ENCODE results near the gene RIN1.

DNA sequence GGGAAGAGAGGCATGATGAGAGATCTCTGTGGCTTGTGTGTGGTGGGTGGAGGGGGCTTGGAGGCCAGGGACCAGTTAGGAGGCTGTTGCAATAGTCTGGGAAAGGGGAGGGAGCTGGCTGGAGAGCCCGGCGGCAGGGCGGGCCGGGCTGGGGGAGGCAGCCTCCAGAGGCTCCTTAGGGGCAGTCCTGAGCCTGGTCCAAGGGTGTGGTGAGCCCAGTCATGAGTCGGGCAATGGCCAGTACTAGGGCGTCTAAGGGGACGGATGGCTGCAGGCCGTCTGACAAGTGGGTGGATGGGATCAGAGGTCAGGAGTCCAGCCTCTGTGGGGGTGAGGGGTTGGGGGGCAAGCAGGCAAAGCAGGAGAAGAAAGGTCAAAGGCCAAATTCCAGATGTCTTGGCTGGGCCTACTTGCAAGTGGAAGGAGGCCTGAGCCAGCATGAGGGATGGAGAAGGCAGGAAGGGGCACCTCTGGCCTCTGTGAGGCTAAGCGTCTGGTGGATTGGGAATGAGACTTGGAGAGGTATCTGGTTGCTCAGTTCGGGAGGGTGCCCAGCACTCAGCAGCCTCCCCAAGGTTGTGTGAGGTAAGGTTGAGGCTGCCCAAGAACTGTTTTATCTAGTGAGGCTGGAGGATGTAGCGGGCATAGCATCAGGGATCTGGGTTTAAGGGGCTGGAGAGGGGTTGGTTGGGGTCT is 13.4 kb downstream of the RIN1 start:
- TF ChIP-seq, protein P1, sequence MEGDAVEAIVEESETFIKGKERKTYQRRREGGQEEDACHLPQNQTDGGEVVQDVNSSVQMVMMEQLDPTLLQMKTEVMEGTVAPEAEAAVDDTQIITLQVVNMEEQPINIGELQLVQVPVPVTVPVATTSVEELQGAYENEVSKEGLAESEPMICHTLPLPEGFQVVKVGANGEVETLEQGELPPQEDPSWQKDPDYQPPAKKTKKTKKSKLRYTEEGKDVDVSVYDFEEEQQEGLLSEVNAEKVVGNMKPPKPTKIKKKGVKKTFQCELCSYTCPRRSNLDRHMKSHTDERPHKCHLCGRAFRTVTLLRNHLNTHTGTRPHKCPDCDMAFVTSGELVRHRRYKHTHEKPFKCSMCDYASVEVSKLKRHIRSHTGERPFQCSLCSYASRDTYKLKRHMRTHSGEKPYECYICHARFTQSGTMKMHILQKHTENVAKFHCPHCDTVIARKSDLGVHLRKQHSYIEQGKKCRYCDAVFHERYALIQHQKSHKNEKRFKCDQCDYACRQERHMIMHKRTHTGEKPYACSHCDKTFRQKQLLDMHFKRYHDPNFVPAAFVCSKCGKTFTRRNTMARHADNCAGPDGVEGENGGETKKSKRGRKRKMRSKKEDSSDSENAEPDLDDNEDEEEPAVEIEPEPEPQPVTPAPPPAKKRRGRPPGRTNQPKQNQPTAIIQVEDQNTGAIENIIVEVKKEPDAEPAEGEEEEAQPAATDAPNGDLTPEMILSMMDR (IDR thresholded peaks at IDR 0.05; ENCODE audit: low read depth, low read length) = no peak
- no peak for TF ChIP-seq MYC (IDR thresholded peaks at IDR 0.05; ENCODE audit: low read depth, low read length)
- no peak for TF ChIP-seq POLR2A (IDR thresholded peaks at IDR 0.05; ENCODE audit: extremely low read depth, insufficient read length)

Measured in NB4 (cell line).